Endothelial cell of umbilical vein (primary cell): Measurements from ENCODE around the gene RXYLT1. TPM values are rescaled to one million over a fixed set of nuclear protein-coding genes. Genes with fewer than 3 reads are reported as not detected.
A peak's percentile ranks its signal among the peaks of the same experiment; 100 is the strongest.

Source experiments
- BruUV-seq: library from RNA; stranded (reverse); fragments of 400-500 nt; replicated peaks from 2 replicates; lab custom pipeline; 2021; lab: Mats Ljungman, UMichigan
- CTCF ChIA-PET: fragments of 300-600, 350-600 bp; sonication (Branson Sonifier 250); formaldehyde crosslinking; loops from one replicate; lab custom pipeline; 2021; ENCODE audit warnings: antibody characterized with exemption, inconsistent platforms; lab: Charles Lee
- POLR2A ChIA-PET: fragments of 300-600, 350-600 bp; sonication (Branson Sonifier 250); formaldehyde crosslinking; loops from one replicate; lab custom pipeline; 2021; ENCODE audit warnings: antibody characterized with exemption, inconsistent platforms; lab: Charles Lee
- DNase-seq: peaks from one replicate; pipeline ENCODE4 v3.0.0-alpha.2; 2011; ENCODE audit warnings: low read depth, low spot score
- FAIRE-seq: peaks from 2 replicates; lab custom pipeline; 2011; peaks lifted over from hg19 to GRCh38; lab: Jason Lieb, UNC
- H2AFZ ChIP-seq: 2 replicates; pipeline ENCODE4 v1.6.0; 2012; ENCODE audit warnings: low read depth, low read length, control low read depth, inconsistent platforms
- H3K27ac ChIP-seq: 2 replicates; pipeline ENCODE4 v1.5.1; 2011; ENCODE audit warnings: low read depth, mild to moderate bottlenecking, control low read depth, low read length, moderate library complexity; ENCODE audit not compliant: insufficient read depth
- H3K27me3 ChIP-seq, 2 experiments: 2 replicates each; pipeline versions ENCODE4 v1.6.0 to v1.6.1; 2011; ENCODE audit warnings: low read length in 2 of 2, mixed read lengths in 1 of 2; ENCODE audit not compliant: control insufficient read depth in 2 of 2, insufficient read depth in 2 of 2
- H3K36me3 ChIP-seq, 2 experiments: 2 replicates in 1 of 2; 3 replicates in 1 of 2; pipeline ENCODE4 v1.5.1; 2011; ENCODE audit warnings: low read length in 2 of 2, mild to moderate bottlenecking in 1 of 2, moderate library complexity in 1 of 2; ENCODE audit not compliant: control insufficient read depth in 2 of 2, insufficient read depth in 2 of 2; ENCODE audit errors: extremely low read depth in 1 of 2
- H3K4me1 ChIP-seq: 3 replicates; pipeline ENCODE4 v1.5.1; 2011; ENCODE audit warnings: mild to moderate bottlenecking, low read length; ENCODE audit not compliant: control insufficient read depth, insufficient read depth; ENCODE audit errors: extremely low read depth
- H3K4me2 ChIP-seq: 2 replicates; pipeline ENCODE4 v1.6.1; 2011; ENCODE audit warnings: low read length, control low read depth, mixed read lengths; ENCODE audit not compliant: insufficient read depth
- H3K4me3 ChIP-seq, 3 experiments: fragments of 200-600 bp in 1 of 3; sonication (generic), shearing (Covaris generic) in 1 of 3; replicated peaks in 1 of 3; 2 replicates each; pipeline ENCODE4 v1.5.1; 2011 to 2016; ENCODE audit warnings: control low read depth in 3 of 3, low read length in 3 of 3, mild to moderate bottlenecking in 2 of 3, inconsistent platforms in 1 of 3, low read depth in 1 of 3, moderate library complexity in 1 of 3; ENCODE audit not compliant: insufficient read depth in 1 of 3
- H3K79me2 ChIP-seq: 2 replicates; pipeline ENCODE4 v1.6.0; 2012; ENCODE audit warnings: low read length, inconsistent platforms; ENCODE audit not compliant: control insufficient read depth, insufficient read depth
- H3K9ac ChIP-seq: replicated peaks from 2 replicates; pipeline ENCODE3; 2011; ENCODE audit warnings: low read length, control low read depth; ENCODE audit not compliant: insufficient read depth; ENCODE audit errors: extremely low read depth
- H3K9me1 ChIP-seq: replicated peaks from 3 replicates; pipeline ENCODE4 v1.6.0; 2011; ENCODE audit warnings: mild to moderate bottlenecking, low read length; ENCODE audit not compliant: control insufficient read depth, insufficient read depth; ENCODE audit errors: extremely low read depth
- H3K9me3 ChIP-seq: replicated peaks from 2 replicates; pipeline ENCODE4 v1.5.1; 2012; ENCODE audit warnings: low read length, inconsistent platforms; ENCODE audit not compliant: control insufficient read depth, insufficient read depth
- H4K20me1 ChIP-seq: replicated peaks from 2 replicates; pipeline ENCODE3; 2011; ENCODE audit warnings: mild to moderate bottlenecking, low read length; ENCODE audit not compliant: control insufficient read depth, insufficient read depth; ENCODE audit errors: extremely low read depth
- EZH2 ChIP-seq: IDR thresholded peaks from 2 replicates; pipeline ENCODE4 v1.6.1; 2012; ENCODE audit warnings: borderline replicate concordance, low read depth, mild to moderate bottlenecking, moderate library complexity, low read length, inconsistent platforms; ENCODE audit not compliant: severe bottlenecking
- FOS ChIP-seq: IDR thresholded peaks from 2 replicates; pipeline ENCODE4 v1.6.1; 2011; ENCODE audit warnings: mild to moderate bottlenecking, low read length, moderate library complexity, borderline replicate concordance; ENCODE audit not compliant: insufficient read depth
- GATA2 ChIP-seq: IDR thresholded peaks from 2 replicates; pipeline ENCODE4 v1.7.0; 2011; ENCODE audit warnings: low read depth, mild to moderate bottlenecking, moderate library complexity, mixed read lengths, low read length; ENCODE audit not compliant: insufficient read length, insufficient read depth
- JUN ChIP-seq: IDR thresholded peaks from 2 replicates; pipeline ENCODE4 v1.6.1; 2011; ENCODE audit warnings: borderline replicate concordance, low read depth; ENCODE audit not compliant: insufficient read length, insufficient read depth
- MYC ChIP-seq: IDR thresholded peaks from one replicate; pipeline ENCODE4 v1.6.1; 2011; ENCODE audit warnings: mild to moderate bottlenecking, low read depth, low read length
- POLR2A ChIP-seq: IDR thresholded peaks from 2 replicates; pipeline ENCODE4 v1.6.1; 2012; ENCODE audit warnings: low read depth, mild to moderate bottlenecking, control low read depth, low read length
- POLR2AphosphoS5 ChIP-seq: IDR thresholded peaks from 2 replicates; pipeline ENCODE4 v1.6.1; 2012; ENCODE audit warnings: low read depth, mild to moderate bottlenecking, control low read depth, low read length, moderate library complexity; ENCODE audit not compliant: insufficient read depth
- dilution Hi-C: fragments of 300-500 bp; cut with MboI; formaldehyde crosslinking; loops from one replicate; pipeline ENCODE4 v1.15.0; 2019; ENCODE audit warnings: low sequenced_read_pairs; ENCODE audit not compliant: extremely low pct_ligation_motif_present
- intact Hi-C: fragments of 100-400 bp; cut with micrococcal nuclease; formaldehyde crosslinking; loops from one replicate; pipeline ENCODE4 v1.10.0; 2022
- polyA plus RNA-seq, 4 experiments: library from polyadenylated mRNA; depleted of rRNA in 3 of 4; stranded (reverse) in 3 of 4; unstranded in 1 of 4; fragments of >200 nt; gene quantifications; 2 replicates each; pipeline versions ENCODE4 v1.2.1 to v1.2.3, GENCODE V29; 2011 to 2012; ENCODE audit warnings: missing spikeins in 1 of 4
- total RNA-seq: library from RNA; stranded (reverse); gene quantifications from 2 replicates; pipeline ENCODE4 v1.2.3, GENCODE V29; 2021
- TF ChIP-seq, protein P1 (sequence below), 2 donors: IDR thresholded peaks; 1 replicate in 1 of 2; 2 replicates in 1 of 2; pipeline ENCODE4 v1.5.1; 2011; ENCODE audit warnings: low read length in 2 of 2, mild to moderate bottlenecking in 2 of 2, moderate library complexity in 2 of 2, control low read depth in 1 of 2, inconsistent platforms in 1 of 2, low read depth in 1 of 2; ENCODE audit not compliant: insufficient read depth in 1 of 2; ENCODE audit errors: extremely low read depth in 1 of 2
- TF ChIP-seq, protein P2 (sequence below): IDR thresholded peaks from 2 replicates; pipeline ENCODE4 v1.6.1; 2011; ENCODE audit not compliant: insufficient read depth, insufficient read length

The RXYLT1 gene
- total and polyA plus RNA-seq, 2 donors (not counting 3 experiments of a cell fraction or from before 2014, with no cell fraction given): 8.1 to 13.1 TPM

DNA sequence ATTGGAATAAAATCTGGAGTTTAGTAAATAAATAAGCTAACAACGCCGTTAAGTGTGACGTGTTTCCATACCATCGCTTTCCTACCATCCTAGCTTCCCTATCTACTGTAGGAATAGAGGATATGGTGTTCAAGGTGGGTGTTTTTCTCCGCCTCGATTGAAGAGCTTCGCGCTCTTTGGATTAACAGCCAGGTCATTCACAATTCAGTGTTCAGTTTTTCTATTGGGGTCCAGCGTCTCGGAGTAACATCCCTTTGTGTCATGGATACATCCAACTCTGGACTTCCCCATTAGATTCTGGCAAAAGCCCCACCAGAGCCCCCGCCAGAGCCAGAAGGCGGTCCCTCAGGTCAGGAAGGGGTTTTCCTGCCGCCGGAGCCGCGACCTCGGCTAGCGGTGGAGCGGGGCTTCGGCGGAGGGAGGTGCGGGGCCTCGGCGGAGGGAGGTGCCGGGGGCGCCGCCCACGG lies 63.6 kb downstream of the RXYLT1 start:
- DNase-seq: no peak
- H3K27me3 ChIP-seq: no peaks in the 10 kb centered on the region
- H2AFZ ChIP-seq: peak overlapping the region; percentile 95
- CTCF ChIA-PET: interaction anchor here (0.6 to 3.7 kb wide), 31 partner anchors 12 to 552 kb away, joined by 3 to 56 read pairs (median 5); partner anchors contain the start of gene KICS2
- intact Hi-C loops: loop anchor here (1.0 to 5.0 kb wide), 3 partner anchors 75 to 549 kb away; partner anchors contain the start of gene C12orf56
- TF ChIP-seq, protein P1, sequence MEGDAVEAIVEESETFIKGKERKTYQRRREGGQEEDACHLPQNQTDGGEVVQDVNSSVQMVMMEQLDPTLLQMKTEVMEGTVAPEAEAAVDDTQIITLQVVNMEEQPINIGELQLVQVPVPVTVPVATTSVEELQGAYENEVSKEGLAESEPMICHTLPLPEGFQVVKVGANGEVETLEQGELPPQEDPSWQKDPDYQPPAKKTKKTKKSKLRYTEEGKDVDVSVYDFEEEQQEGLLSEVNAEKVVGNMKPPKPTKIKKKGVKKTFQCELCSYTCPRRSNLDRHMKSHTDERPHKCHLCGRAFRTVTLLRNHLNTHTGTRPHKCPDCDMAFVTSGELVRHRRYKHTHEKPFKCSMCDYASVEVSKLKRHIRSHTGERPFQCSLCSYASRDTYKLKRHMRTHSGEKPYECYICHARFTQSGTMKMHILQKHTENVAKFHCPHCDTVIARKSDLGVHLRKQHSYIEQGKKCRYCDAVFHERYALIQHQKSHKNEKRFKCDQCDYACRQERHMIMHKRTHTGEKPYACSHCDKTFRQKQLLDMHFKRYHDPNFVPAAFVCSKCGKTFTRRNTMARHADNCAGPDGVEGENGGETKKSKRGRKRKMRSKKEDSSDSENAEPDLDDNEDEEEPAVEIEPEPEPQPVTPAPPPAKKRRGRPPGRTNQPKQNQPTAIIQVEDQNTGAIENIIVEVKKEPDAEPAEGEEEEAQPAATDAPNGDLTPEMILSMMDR (IDR thresholded peaks at IDR 0.05; ENCODE audit: extremely low read depth in 1 of 2, insufficient read depth in 1 of 2, low read depth in 1 of 2, low read length in 2 of 2): no peak
- TF ChIP-seq POLR2AphosphoS5 (no peak), GATA2 (no peak), EZH2 (no peak), JUN (no peak), POLR2A (no peak), MYC (no peak), FOS (no peak)
- TF ChIP-seq, protein P2, sequence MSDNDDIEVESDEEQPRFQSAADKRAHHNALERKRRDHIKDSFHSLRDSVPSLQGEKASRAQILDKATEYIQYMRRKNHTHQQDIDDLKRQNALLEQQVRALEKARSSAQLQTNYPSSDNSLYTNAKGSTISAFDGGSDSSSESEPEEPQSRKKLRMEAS: no peak
- peak overlapping the region; percentile 75 for H3K9ac ChIP-seq
- H3K9me3 ChIP-seq: no peaks in the 10 kb centered on the region
- BruUV-seq: TSS peak; percentile 67
- H3K27ac ChIP-seq: peak overlapping the region; percentile 55
- FAIRE-seq: no peak
- no peaks in the 10 kb centered on the region for H3K36me3 ChIP-seq
- dilution Hi-C loops: no loop called here
- peak overlapping the region; percentile 56 to 81 (median 63) for H3K4me3 ChIP-seq
- H4K20me1 ChIP-seq: no peaks in the 10 kb centered on the region
- peaks cover 15% of the 10 kb centered on the region for H3K4me1 ChIP-seq
- H3K4me2 ChIP-seq: peak overlapping the region; percentile 93
- POLR2A ChIA-PET: interaction anchor here (1.3 kb wide), 1 partner anchor 245 kb away, joined by 3 read pairs; no protein-coding TSS in a partner anchor
- H3K79me2 ChIP-seq: peaks cover 21% of the 10 kb centered on the region
- no peaks in the 10 kb centered on the region for H3K9me1 ChIP-seq
